CD4-positive, CD25-positive, alpha-beta regulatory T cell (primary cell): ENCODE measurements around the gene GAS6. TPM values are rescaled to one million over a fixed set of nuclear protein-coding genes. Genes with fewer than 3 reads are reported as not detected.
A peak's percentile ranks its signal among the peaks of the same experiment; 100 is the strongest.

Experiments
- ATAC-seq, 2 donors: fragments of 150-1000 bp; cut with Tn5 transposase; one replicate each; pipeline ENCODE4 v1.10.0; 2021; ENCODE audit warnings: low read depth in 2 of 2, moderate number of reproducible peaks in 2 of 2, moderate library complexity in 1 of 2
- DNase-seq, 3 donors: peaks; one replicate each; pipeline versions ENCODE4 v3.0.0 to v3.0.0-alpha.2; 2012 to 2022; ENCODE audit warnings: mixed read lengths in 1 of 3
- H3K27ac ChIP-seq: one replicate; pipeline ENCODE4 v1.7.0; 2013; ENCODE audit warnings: mild to moderate bottlenecking, low read length; ENCODE audit not compliant: insufficient read depth, poor library complexity, severe bottlenecking
- H3K27me3 ChIP-seq: one replicate; pipeline ENCODE4 v1.7.0; 2013; ENCODE audit warnings: low read length; ENCODE audit not compliant: control insufficient read depth, insufficient read depth
- H3K36me3 ChIP-seq: one replicate; pipeline ENCODE4 v1.7.0; 2013; ENCODE audit warnings: mild to moderate bottlenecking, low read length, moderate library complexity; ENCODE audit not compliant: control insufficient read depth, insufficient read depth
- H3K4me1 ChIP-seq: 2 replicates; pipeline ENCODE4 v1.7.0; 2013; ENCODE audit warnings: mild to moderate bottlenecking, low read length; ENCODE audit not compliant: insufficient read depth, control insufficient read depth, poor library complexity, severe bottlenecking
- H3K4me3 ChIP-seq: one replicate; pipeline ENCODE4 v1.7.0; 2013; ENCODE audit warnings: low read depth, mild to moderate bottlenecking, low read length, moderate library complexity
- H3K9me3 ChIP-seq, 2 experiments: 1 replicate in 1 of 2; 2 replicates in 1 of 2; pipeline ENCODE4 v1.7.0; 2013; ENCODE audit warnings: low read length in 2 of 2, mild to moderate bottlenecking in 1 of 2, moderate library complexity in 1 of 2; ENCODE audit not compliant: control insufficient read depth in 2 of 2
- H3K27ac Mint-ChIP-seq, 3 donors: one replicate each; pipeline ENCODE4 v1.8.0; 2020 to 2022; ENCODE audit warnings: mild to moderate bottlenecking in 3 of 3, mixed read lengths in 3 of 3, moderate library complexity in 2 of 3
- H3K27me3 Mint-ChIP-seq: one replicate; pipeline ENCODE4 v1.8.0; 2022; ENCODE audit warnings: mild to moderate bottlenecking, mixed read lengths
- H3K36me3 Mint-ChIP-seq: one replicate; pipeline ENCODE4 v1.8.0; 2020; ENCODE audit warnings: mixed read lengths
- H3K4me1 Mint-ChIP-seq, 4 donors: one replicate each; pipeline ENCODE4 v1.8.0; 2020 to 2022; ENCODE audit warnings: mixed read lengths in 4 of 4, mild to moderate bottlenecking in 1 of 4
- H3K4me3 Mint-ChIP-seq, 4 donors: one replicate each; pipeline ENCODE4 v1.8.0; 2020 to 2022; ENCODE audit warnings: mild to moderate bottlenecking in 4 of 4, mixed read lengths in 4 of 4, moderate library complexity in 3 of 4
- H3K9me3 Mint-ChIP-seq, 7 donors: one replicate each; pipeline ENCODE4 v1.8.0; 2020 to 2022; ENCODE audit warnings: mixed read lengths in 7 of 7, mild to moderate bottlenecking in 3 of 7, moderate library complexity in 2 of 7
- polyA plus RNA-seq, 4 donors: library from polyadenylated mRNA; unstranded; fragments of 300-500 nt; fragmentation: Illumina TruSeq; gene quantifications; one replicate each; pipeline ENCODE4 v1.2.3, GENCODE V29; 2021
- total RNA-seq: library from RNA; stranded (reverse); gene quantifications from one replicate; pipeline ENCODE4 v1.2.3, GENCODE V29; 2022

GAS6 gene
- total and polyA plus RNA-seq, 5 donors from 2014 or later, result 0.29 to 2.8 (median 0.34) TPM; not detected in 2

DNA sequence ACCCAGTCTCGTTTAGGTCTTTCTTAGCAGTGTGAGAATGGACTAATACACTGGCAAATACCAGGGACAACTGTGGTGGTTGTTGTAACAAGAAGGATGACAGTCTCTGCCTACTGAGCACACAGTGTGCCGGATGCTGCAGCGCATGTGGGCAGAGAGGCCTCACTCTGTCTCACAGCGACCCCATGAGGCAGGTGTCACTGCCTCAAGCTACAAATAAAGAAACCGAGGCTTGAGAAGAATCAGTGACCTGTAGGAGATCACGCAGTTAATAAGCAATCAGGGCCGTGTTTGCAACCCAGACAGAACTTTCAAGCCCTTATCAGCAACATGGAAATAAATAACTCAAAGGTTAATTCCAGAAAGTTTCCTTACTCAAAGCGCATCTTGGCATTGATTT, 40.5 kb upstream of the GAS6 start:
- Histone ChIP-seq H3K9me3 (no peaks in the 10 kb centered on the region), H3K27ac (no peak overlapping the region), H3K4me3 (no peak overlapping the region), H3K4me1 (no peaks in the 10 kb centered on the region), H3K27me3 (peaks cover 4% of the 10 kb centered on the region), H3K36me3 (no peaks in the 10 kb centered on the region)
- Mint-ChIP-seq H3K4me3 (no peak overlapping the region), H3K4me1 (peaks cover 0 to 10% (median 0%) of the 10 kb centered on the region in 4 donors), H3K27me3 (peaks cover 41% of the 10 kb centered on the region), H3K27ac (no peak overlapping the region), H3K9me3 (no peaks in the 10 kb centered on the region), H3K36me3 (no peaks in the 10 kb centered on the region)
- ATAC-seq (no peak), DNase-seq (peak in 1 of 3 donors; percentile 33)

DNA sequence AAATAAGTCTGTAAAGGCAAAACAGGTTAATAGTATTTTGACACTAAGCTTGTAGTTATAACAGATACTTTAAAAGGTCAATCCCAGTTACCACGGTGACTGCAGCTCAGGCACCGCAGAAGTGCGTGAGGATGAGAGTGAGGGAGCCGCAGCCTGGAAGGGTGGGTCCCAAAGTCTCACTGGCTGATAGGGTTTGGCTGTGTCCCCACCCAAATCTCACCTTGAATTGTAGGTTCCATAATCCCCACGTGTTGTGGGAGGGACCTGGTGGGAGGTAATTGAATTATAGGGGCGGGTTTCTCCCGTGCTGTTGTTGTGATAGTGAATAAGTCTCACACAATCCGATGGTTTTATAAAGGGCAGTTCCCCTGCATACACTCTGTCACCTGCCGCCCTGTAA, 40.0 kb upstream of the GAS6 start:
- Mint-ChIP-seq H3K27ac (no peak overlapping the region), H3K4me3 (no peak overlapping the region), H3K9me3 (no peaks in the 10 kb centered on the region), H3K36me3 (no peaks in the 10 kb centered on the region), H3K4me1 (peaks cover 0 to 9% (median 0%) of the 10 kb centered on the region in 4 donors), H3K27me3 (peaks cover 36% of the 10 kb centered on the region)
- ATAC-seq (no peak), DNase-seq (no peak)
- H3K4me3 ChIP-seq, result no peak overlapping the region
- H3K9me3 ChIP-seq, result no peaks in the 10 kb centered on the region
- H3K4me1 ChIP-seq, result no peaks in the 10 kb centered on the region
- no peak overlapping the region for H3K27ac ChIP-seq
- H3K36me3 ChIP-seq, result no peaks in the 10 kb centered on the region
- peaks cover under 1% of the 10 kb centered on the region for H3K27me3 ChIP-seq

DNA sequence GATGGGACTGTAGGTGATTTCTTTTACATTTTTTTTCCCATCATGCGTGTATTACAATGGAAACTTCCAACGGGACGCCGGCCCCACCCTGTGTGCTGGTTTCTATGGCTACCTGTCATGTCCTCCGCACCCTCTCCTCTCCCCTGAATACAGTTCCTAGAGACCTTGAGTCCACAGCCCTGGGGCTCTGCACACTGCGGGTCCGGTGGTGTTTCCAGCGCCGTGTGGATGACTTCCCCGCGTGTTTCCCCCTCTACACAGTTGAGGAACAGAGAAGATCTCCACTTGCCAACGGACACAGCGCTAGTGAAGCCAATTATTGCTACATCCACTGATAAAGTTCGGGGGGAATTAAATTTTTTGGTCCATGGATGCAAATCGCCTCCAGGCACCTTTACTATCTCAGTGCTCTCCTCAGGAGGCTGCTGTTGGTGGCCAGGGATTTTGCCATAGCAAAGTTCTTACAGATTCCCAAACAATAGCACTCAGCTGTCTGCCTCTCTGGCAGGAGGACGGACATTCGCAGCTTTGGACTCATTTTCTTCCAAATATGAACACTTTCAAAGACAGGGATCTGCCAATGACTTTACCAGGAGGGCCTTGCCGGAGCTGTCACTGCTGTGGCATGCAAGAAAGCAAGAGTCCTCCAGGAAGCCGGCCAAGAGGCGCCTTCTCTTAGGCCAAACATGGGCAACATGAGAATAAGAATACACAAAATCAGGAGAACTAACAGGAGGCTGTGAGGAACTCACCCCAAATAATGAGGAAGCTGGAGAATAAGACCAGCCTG, 39.3 kb upstream of the GAS6 start:
- DNase-seq (no peak), ATAC-seq (no peak)
- no peak overlapping the region for H3K27ac Mint-ChIP-seq
- no peaks in the 10 kb centered on the region for H3K4me1 ChIP-seq
- H3K27ac ChIP-seq, result no peak overlapping the region
- no peaks in the 10 kb centered on the region for H3K27me3 ChIP-seq
- H3K36me3 Mint-ChIP-seq, result no peaks in the 10 kb centered on the region
- peaks cover 30% of the 10 kb centered on the region for H3K27me3 Mint-ChIP-seq
- no peaks in the 10 kb centered on the region for H3K9me3 ChIP-seq
- H3K4me1 Mint-ChIP-seq, result peaks cover 0 to 2% (median 0%) of the 10 kb centered on the region in 4 donors
- H3K9me3 Mint-ChIP-seq, result no peaks in the 10 kb centered on the region
- no peaks in the 10 kb centered on the region for H3K36me3 ChIP-seq
- no peak overlapping the region for H3K4me3 Mint-ChIP-seq
- H3K4me3 ChIP-seq, result no peak overlapping the region

DNA sequence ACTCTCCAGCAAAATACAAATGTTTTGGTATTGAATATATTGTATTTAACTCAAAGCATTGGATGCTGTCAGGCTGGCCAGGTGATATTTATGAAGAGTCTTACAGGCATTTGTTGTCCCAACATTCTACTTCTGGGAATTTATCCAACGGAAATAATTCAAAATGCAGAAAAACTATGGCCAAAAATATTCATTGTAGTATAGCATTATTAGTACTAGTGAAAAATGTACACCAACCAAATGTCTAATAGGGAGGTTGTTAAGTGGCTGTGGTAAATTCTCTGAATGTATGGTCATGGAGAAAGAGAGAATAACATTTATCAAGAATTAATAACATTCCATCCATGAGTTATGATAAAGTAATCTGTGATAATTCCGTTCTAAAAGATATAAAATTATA, 38.6 kb upstream of the GAS6 start:
- DNase-seq (no peak), ATAC-seq (no peak)
- Histone ChIP-seq H3K27me3 (no peaks in the 10 kb centered on the region), H3K9me3 (no peaks in the 10 kb centered on the region), H3K4me3 (no peak overlapping the region), H3K4me1 (no peaks in the 10 kb centered on the region), H3K27ac (no peak overlapping the region), H3K36me3 (no peaks in the 10 kb centered on the region)
- H3K4me3 Mint-ChIP-seq, result no peak overlapping the region
- H3K36me3 Mint-ChIP-seq, result no peaks in the 10 kb centered on the region
- no peaks in the 10 kb centered on the region for H3K4me1 Mint-ChIP-seq
- peaks cover 0 to 2% (median 0%) of the 10 kb centered on the region in 7 donors for H3K9me3 Mint-ChIP-seq
- peaks cover 24% of the 10 kb centered on the region for H3K27me3 Mint-ChIP-seq
- H3K27ac Mint-ChIP-seq, result no peak overlapping the region

DNA sequence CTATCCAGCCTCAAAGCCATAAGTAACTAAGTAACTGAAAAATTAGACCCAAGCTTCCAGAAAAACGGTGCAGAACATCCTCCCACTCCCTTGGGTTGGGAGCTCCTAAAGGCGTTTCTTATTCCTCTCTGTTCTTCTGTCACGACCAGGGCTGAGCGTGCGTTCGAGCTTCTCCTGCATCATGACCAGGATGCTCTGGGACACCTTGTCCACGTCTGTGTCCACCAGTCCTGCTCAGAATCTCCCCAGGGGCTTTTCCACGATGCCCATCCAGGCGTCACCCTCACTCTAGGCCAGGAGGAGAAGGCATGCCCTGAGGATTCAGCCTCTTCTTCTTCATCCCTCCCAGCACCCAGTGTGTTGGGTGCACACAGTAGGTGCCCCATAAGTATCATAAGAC, 37.8 kb upstream of the GAS6 start:
- peaks cover 0 to 2% (median 0%) of the 10 kb centered on the region in 7 donors for H3K9me3 Mint-ChIP-seq
- Histone ChIP-seq H3K27ac (no peak overlapping the region), H3K4me3 (no peak overlapping the region), H3K27me3 (peaks cover 3% of the 10 kb centered on the region), H3K9me3 (no peaks in the 10 kb centered on the region), H3K4me1 (no peaks in the 10 kb centered on the region), H3K36me3 (no peaks in the 10 kb centered on the region)
- peaks cover 20% of the 10 kb centered on the region for H3K27me3 Mint-ChIP-seq
- DNase-seq (no peak), ATAC-seq (no peak)
- no peaks in the 10 kb centered on the region for H3K36me3 Mint-ChIP-seq
- H3K27ac Mint-ChIP-seq, result no peak overlapping the region
- H3K4me1 Mint-ChIP-seq, result no peaks in the 10 kb centered on the region
- H3K4me3 Mint-ChIP-seq, result no peak overlapping the region

DNA sequence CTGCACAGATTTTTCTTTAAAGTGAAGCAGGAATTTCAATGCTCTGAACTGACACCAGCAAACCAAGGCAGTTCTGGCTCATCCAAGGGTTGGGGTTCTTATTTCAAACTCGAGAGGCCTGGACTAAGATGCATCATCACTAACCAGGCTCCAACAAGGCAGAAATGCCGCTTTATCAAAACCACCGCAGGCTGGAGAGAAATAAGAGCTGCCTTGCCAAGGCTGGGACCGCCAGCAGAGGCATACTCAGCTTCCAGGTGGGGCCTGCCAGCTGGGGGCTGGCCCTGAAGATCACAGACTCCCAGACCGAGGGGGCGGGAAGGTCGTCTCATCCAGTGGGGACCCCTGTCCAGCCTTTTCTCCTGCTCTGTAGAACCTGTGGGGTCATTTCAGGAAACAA, 37.4 kb upstream of the GAS6 start:
- no peaks in the 10 kb centered on the region for H3K36me3 Mint-ChIP-seq
- DNase-seq, result no peak
- H3K4me1 Mint-ChIP-seq, result no peaks in the 10 kb centered on the region
- no peak for ATAC-seq
- H3K27me3 Mint-ChIP-seq, result peaks cover 22% of the 10 kb centered on the region
- Histone ChIP-seq H3K36me3 (no peaks in the 10 kb centered on the region), H3K4me3 (no peak overlapping the region), H3K27ac (no peak overlapping the region), H3K4me1 (no peaks in the 10 kb centered on the region), H3K27me3 (peaks cover 3% of the 10 kb centered on the region), H3K9me3 (no peaks in the 10 kb centered on the region)
- no peak overlapping the region for H3K4me3 Mint-ChIP-seq
- peaks cover 0 to 2% (median 0%) of the 10 kb centered on the region in 7 donors for H3K9me3 Mint-ChIP-seq
- H3K27ac Mint-ChIP-seq, result no peak overlapping the region

DNA sequence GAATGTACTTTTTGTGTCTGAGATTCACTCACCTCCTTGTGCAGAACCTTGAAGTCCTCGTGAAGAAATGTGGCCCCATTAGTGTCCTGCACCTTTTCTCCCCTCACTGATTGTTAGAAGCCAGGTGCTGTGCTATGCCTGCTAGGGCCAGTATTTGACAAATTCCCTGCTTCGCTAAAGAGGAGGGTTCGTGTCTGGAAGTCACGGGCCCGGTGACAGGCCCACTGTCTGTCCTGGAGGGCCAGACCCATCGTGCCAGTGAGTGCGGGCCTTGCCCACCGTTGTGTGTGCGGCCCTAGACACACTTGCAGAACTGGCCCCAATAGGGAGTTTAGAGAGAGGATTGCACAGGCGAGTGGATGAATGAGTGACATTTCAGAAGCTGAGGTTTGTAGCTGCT, 36.8 kb upstream of the GAS6 start:
- Mint-ChIP-seq H3K4me3 (no peak overlapping the region), H3K4me1 (no peaks in the 10 kb centered on the region), H3K36me3 (no peaks in the 10 kb centered on the region), H3K27me3 (peaks cover 24% of the 10 kb centered on the region), H3K27ac (no peak overlapping the region), H3K9me3 (peaks cover 0 to 2% (median 0%) of the 10 kb centered on the region in 7 donors)
- no peak for DNase-seq
- Histone ChIP-seq H3K27ac (no peak overlapping the region), H3K4me1 (no peaks in the 10 kb centered on the region), H3K9me3 (no peaks in the 10 kb centered on the region), H3K4me3 (no peak overlapping the region), H3K27me3 (peaks cover 3% of the 10 kb centered on the region), H3K36me3 (no peaks in the 10 kb centered on the region)
- no peak for ATAC-seq

DNA sequence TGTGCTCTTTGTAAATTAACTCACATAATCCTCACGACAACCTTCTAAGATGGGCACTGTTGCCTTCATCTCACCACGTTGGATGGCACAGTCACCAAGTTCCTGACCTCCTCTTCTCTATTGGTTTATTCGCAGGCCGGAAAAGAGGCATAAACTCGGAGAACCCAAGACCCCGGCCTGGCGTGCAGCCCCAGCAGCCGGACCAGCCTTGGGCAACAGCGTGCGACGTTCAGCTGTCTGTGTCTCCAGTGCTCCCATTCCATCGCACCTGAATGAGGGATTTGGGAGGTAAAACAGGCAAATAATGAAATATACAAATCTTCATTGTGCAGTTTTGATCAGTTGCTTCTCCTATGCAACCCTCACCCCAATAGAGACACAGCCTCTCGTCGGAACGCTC, 34.5 kb upstream of the GAS6 start:
- Histone ChIP-seq H3K4me1 (no peaks in the 10 kb centered on the region), H3K9me3 (no peaks in the 10 kb centered on the region), H3K4me3 (no peak overlapping the region), H3K27ac (no peak overlapping the region), H3K36me3 (no peaks in the 10 kb centered on the region), H3K27me3 (peaks cover 3% of the 10 kb centered on the region)
- DNase-seq (no peak), ATAC-seq (no peak)
- H3K4me1 Mint-ChIP-seq, result peaks cover 0 to 3% (median 0%) of the 10 kb centered on the region in 4 donors
- H3K27ac Mint-ChIP-seq, result no peak overlapping the region
- no peaks in the 10 kb centered on the region for H3K36me3 Mint-ChIP-seq
- peaks cover 0 to 2% (median 0%) of the 10 kb centered on the region in 7 donors for H3K9me3 Mint-ChIP-seq
- H3K27me3 Mint-ChIP-seq, result peaks cover 28% of the 10 kb centered on the region
- no peak overlapping the region for H3K4me3 Mint-ChIP-seq
